Tibial artery (tissue), 4 donors: Measurements from ENCODE around the gene GATD1.

Experiments used
- DNase-seq, 2 donors: peaks; one replicate each; pipeline ENCODE4 v3.0.0-alpha.2; 2019
- H3K27ac ChIP-seq, 2 donors: fragments of 200-600 bp; sonication (generic) in 1 of 2; 1 replicate in 1 of 2; 2 replicates in 1 of 2; pipeline ENCODE4 v1.5.1; 2018 to 2019; ENCODE audit warnings: mild to moderate bottlenecking in 1 of 2
- H3K27me3 ChIP-seq, 2 donors: fragments of 200-600 bp; sonication (generic) in 1 of 2; one replicate each; pipeline versions ENCODE4 v1.5.1 to v1.6.0; 2016 to 2019
- H3K36me3 ChIP-seq, 3 donors: fragments of 200-600 bp; sonication (generic) in 2 of 3; one replicate each; pipeline ENCODE4 v1.5.1; 2016 to 2019; ENCODE audit warnings: mild to moderate bottlenecking in 2 of 3
- H3K4me1 ChIP-seq, 4 donors: fragments of 200-600 bp; sonication (generic) in 2 of 4; 1 replicate in 3 of 4; 2 replicates in 1 of 4; pipeline ENCODE4 v1.5.1; 2016 to 2019
- H3K4me3 ChIP-seq, 2 donors: fragments of 200-600 bp; sonication (generic) in 1 of 2; 1 replicate in 1 of 2; 2 replicates in 1 of 2; pipeline ENCODE4 v1.5.1; 2018 to 2019; ENCODE audit warnings: mild to moderate bottlenecking in 2 of 2
- H3K9me3 ChIP-seq, 3 donors: fragments of 200-600 bp; sonication (generic) in 1 of 3; one replicate each; pipeline ENCODE4 v1.5.1; 2016 to 2019
- intact Hi-C: fragments of 100-400 bp; cut with DNase I; formaldehyde crosslinking; loops from one replicate; pipeline ENCODE4 v1.15.0; 2023; ENCODE audit warnings: low total_unique reads
- TF ChIP-seq, protein P1 (sequence below), 2 experiments: fragments of 200-600 bp in 1 of 2; fragments of 450-650 bp in 1 of 2; IDR thresholded peaks; one replicate each; pipeline ENCODE4 v1.5.1; 2017 to 2019; ENCODE audit warnings: antibody characterized with exemption in 2 of 2, mild to moderate bottlenecking in 1 of 2, moderate library complexity in 1 of 2

The GATD1 gene

DNA sequence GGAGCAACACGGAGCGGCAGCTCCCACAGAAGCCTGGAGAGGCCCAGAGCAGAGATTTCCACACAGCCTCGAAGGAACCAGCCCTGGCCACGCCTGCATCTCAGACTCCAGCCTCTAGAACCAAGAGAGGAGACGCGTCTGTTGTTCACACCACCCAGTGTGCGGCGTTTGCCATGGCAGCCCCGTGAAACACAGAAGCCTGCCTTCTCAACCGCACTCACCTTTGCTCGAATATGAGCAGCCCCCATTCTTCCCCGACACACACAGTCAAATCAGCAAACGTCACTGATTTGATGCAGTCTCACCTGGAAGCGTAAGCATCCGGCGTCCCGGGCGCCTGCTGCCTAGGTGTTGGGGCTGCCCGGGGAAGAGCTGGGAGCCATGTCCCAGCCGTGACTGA, 44.2 kb downstream of the GATD1 start:
- peaks cover 0 to 51% of the 10 kb centered on the region in 2 donors for H3K27me3 ChIP-seq
- H3K9me3 ChIP-seq, result no peaks in the 10 kb centered on the region
- H3K27ac ChIP-seq, result no peak overlapping the region
- intact Hi-C loops, result no loop called here
- no peak for DNase-seq
- no peak overlapping the region for H3K4me3 ChIP-seq
- TF ChIP-seq, protein P1, sequence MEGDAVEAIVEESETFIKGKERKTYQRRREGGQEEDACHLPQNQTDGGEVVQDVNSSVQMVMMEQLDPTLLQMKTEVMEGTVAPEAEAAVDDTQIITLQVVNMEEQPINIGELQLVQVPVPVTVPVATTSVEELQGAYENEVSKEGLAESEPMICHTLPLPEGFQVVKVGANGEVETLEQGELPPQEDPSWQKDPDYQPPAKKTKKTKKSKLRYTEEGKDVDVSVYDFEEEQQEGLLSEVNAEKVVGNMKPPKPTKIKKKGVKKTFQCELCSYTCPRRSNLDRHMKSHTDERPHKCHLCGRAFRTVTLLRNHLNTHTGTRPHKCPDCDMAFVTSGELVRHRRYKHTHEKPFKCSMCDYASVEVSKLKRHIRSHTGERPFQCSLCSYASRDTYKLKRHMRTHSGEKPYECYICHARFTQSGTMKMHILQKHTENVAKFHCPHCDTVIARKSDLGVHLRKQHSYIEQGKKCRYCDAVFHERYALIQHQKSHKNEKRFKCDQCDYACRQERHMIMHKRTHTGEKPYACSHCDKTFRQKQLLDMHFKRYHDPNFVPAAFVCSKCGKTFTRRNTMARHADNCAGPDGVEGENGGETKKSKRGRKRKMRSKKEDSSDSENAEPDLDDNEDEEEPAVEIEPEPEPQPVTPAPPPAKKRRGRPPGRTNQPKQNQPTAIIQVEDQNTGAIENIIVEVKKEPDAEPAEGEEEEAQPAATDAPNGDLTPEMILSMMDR (IDR thresholded peaks at IDR 0.05), result no peak
- H3K36me3 ChIP-seq, result no peaks in the 10 kb centered on the region
- H3K4me1 ChIP-seq, result peaks cover 0 to 15% (median 8%) of the 10 kb centered on the region in 4 donors

DNA sequence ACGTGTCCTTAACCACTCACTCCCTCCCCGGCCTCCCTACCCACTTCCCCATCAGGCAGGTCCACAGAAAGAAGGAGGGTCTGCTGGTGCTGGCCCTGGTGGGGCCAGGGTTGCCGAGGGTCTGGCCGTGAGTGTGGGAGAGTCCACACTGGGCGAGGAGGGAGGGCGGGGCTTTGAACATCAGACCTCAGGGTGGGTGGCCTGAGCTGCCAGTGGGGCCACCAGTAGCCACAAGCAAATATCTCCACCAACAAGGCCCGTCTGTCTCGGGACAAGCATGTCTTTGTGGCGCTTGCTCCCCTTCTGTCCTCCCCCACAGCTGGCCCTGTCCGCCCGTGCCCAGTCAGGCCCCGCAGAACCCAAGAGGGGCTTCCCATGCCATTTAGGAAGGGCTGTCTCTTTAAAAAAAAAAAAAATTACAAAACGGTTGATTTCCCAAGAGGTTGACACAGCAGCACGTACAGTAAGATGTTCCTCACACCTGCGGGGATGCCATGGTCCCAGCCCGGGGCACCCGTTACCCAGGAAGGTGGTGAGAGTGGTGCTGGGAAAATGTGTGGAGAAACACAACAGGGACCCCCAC, 47.7 kb downstream of the GATD1 start:
- peaks cover 0 to 43% (median 31%) of the 10 kb centered on the region in 4 donors for H3K4me1 ChIP-seq
- intact Hi-C loops, result loop anchor here (2.0 kb wide), 1 partner anchor 175 kb away; no protein-coding TSS in a partner anchor
- no peak for DNase-seq
- no peak overlapping the region for H3K27ac ChIP-seq
- no peaks in the 10 kb centered on the region for H3K9me3 ChIP-seq
- H3K36me3 ChIP-seq, result peaks cover 0 to 5% (median 0%) of the 10 kb centered on the region in 3 donors
- TF ChIP-seq, protein P1 (IDR thresholded peaks at IDR 0.05), result no peak
- peaks cover 0 to 61% of the 10 kb centered on the region in 2 donors for H3K27me3 ChIP-seq
- H3K4me3 ChIP-seq, result no peak overlapping the region

DNA sequence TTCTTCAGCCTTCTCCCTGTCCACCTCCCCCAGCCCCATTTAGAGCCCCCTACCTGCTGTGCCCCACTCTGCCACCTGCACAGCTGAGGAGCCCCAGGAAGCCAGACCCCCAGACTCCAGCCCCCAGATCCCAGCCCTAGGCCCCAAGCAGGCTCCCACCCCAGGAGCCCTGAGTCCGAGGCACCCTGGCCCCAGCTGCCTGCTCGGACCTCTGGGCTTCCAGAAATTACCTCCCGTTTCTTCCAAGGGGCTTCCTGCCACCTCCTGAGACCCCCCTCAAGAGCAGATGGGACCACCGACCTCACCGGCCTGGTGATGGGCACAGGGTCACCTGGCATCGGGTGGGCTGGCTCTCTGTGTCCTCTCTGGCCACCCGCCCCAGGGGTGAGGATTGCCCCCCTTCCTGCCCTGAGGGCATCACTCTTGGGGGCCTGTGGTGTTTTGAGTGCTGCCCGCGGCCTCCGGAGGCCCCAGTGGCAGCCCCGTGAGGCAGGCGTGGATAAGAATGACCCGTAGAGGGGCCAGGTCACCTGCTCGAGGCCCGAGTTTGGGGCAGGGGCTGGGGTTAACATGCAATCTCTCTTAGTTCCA, 48.3 kb downstream of the GATD1 start:
- peak in 1 of 2 donors; percentile 67 for DNase-seq
- no peaks in the 10 kb centered on the region for H3K9me3 ChIP-seq
- TF ChIP-seq, protein P1 (IDR thresholded peaks at IDR 0.05), result no peak
- H3K4me1 ChIP-seq, result peaks cover 0 to 43% (median 31%) of the 10 kb centered on the region in 4 donors
- peak overlapping the region; percentile 57 to 66 for H3K27ac ChIP-seq
- intact Hi-C loops, result loop anchor here (2.0 kb wide), 1 partner anchor 174 kb away; no protein-coding TSS in a partner anchor
- peaks cover 0 to 11% (median 0%) of the 10 kb centered on the region in 3 donors for H3K36me3 ChIP-seq
- H3K27me3 ChIP-seq, result peaks cover 0 to 61% of the 10 kb centered on the region in 2 donors
- H3K4me3 ChIP-seq, result no peak overlapping the region

DNA sequence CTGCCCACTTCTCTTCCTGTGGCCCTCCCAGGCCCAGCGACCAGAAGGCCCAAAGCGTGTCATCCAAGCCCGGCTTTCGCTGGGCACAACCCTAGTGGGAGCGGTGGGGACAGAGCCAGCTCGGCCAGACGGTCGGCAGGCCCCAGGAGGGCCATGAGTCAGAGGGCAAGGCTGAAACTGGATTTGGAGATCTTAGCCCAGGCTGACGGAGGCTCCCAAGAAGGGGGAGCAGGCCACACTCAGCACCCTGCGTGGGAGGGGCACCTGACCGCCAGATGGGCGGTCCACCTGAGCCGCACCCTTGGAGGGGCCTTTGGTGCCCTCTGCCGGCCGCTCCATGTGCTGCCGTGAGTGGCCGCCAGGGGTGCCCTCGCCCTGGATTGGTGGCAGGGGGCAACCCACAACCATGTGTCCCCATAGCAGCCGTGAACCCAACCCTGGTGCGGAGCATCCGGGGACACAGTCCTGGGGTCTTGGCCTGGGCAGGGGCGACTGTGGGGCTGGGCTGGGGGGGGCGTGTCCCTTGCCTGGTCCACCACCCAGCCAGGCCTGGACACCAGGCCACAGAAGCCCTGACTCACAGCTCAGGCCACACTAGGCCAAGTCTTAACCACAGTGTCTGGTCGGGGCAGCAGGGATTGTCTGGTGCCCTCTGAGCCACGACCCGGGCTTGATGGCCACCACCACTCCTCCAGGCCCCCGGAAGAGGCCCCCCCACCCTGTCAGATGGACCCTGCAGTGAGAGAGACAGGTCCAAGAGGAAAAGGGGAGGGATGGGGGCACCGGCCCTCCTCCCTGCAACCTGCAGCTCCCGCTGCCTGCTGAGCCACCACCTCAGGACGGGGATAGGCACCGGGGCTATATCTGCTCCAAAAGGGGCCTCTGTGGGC, 49.2 kb downstream of the GATD1 start:
- H3K9me3 ChIP-seq, result no peaks in the 10 kb centered on the region
- H3K4me1 ChIP-seq, result peaks cover 0 to 44% (median 32%) of the 10 kb centered on the region in 4 donors
- intact Hi-C loops, result loop anchor here (2.0 kb wide), 1 partner anchor 173 kb away; no protein-coding TSS in a partner anchor
- H3K27me3 ChIP-seq, result peaks cover 0 to 57% of the 10 kb centered on the region in 2 donors
- H3K27ac ChIP-seq, result peak overlapping the region; percentile 57 to 66
- DNase-seq, result peak; percentile 86 to 95
- no peak overlapping the region for H3K4me3 ChIP-seq
- peaks cover 0 to 17% (median 0%) of the 10 kb centered on the region in 3 donors for H3K36me3 ChIP-seq
- TF ChIP-seq, protein P1 (IDR thresholded peaks at IDR 0.05), result peak; percentile 94 to 98

DNA sequence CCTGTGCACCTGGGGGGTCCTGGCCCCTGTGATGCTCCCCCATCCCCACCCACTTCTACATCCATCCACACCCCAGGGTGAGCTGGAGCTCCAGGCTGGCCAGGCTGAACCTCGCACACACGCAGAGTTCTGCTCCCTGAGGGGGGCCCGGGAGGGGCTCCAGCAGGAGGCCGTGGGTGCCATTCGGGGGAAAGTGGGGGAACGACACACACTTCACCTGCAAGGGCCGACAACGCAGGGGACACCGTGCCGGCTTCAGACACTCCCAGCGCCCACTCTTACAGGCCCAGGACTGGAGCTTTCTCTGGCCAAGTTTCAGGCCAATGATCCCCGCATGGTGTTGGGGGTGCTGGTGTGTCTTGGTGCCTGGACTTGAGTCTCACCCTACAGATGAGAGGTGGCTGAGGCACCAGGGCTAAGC, 50.0 kb downstream of the GATD1 start:
- Histone ChIP-seq H3K36me3 (peaks cover 0 to 20% (median 0%) of the 10 kb centered on the region in 3 donors), H3K9me3 (no peaks in the 10 kb centered on the region), H3K27me3 (peaks cover 0 to 58% of the 10 kb centered on the region in 2 donors), H3K27ac (peak overlapping the region; percentile 57 to 66), H3K4me3 (no peak overlapping the region), H3K4me1 (peaks cover 0 to 46% (median 32%) of the 10 kb centered on the region in 4 donors)
- TF ChIP-seq, protein P1 (IDR thresholded peaks at IDR 0.05), result no peak
- DNase-seq, result peak in 1 of 2 donors; percentile 67
- intact Hi-C loops, result no loop called here
